Measurements from ENCODE around the gene CORO6.
A peak's percentile ranks its signal among the peaks of the same experiment; 100 is the strongest.

CORO6 gene

DNA sequence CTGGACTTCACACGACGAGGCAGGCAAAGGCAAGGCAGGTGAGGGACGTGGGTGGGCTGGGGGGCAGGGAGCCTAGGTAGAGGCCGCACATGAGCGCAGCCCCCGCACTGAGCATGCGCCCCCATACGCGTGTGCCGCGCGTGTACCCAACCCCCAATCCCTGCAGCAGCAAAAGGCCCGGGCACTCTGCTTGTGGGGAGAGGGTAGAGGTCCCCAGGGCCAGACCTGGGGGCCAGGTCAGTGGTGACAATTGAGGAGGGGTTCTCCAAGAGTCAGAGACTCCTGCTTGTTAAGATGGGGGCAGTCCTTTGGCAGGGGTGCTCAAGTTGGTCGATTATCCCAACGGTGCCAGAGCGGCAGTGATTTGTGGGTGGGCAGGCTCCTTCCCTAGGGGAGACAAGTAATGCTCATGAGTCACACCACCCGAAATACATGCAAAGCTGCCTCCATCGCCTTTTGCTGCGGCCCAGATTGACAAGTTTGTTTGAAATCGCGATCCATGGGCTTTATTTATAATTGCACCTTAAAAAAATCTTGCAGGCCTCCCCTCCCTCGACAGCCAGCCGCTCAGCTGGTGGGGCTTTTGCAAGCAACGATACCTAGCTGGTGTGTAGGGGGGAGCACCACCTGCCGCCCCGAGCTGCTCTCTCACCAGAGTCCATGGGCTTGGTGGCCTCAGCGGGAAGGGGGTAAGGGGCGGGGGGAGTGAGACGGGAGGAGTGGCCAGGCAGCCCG lies 32.1 kb downstream of the CORO6 start:
- no peak for DNase-seq (ENCODE audit: low spot score)

- DNase-seq (ENCODE audit: low spot score): peak; percentile 47
These were observed 32.9 kb downstream of the CORO6 start, which contains the start of gene GIT1 for GRCh38 chr17:29589524-29590410. Gene GIT1 (minus strand): TSS chr17:29589648. CDS start chr17:29589378, 270 bp downstream.

DNA sequence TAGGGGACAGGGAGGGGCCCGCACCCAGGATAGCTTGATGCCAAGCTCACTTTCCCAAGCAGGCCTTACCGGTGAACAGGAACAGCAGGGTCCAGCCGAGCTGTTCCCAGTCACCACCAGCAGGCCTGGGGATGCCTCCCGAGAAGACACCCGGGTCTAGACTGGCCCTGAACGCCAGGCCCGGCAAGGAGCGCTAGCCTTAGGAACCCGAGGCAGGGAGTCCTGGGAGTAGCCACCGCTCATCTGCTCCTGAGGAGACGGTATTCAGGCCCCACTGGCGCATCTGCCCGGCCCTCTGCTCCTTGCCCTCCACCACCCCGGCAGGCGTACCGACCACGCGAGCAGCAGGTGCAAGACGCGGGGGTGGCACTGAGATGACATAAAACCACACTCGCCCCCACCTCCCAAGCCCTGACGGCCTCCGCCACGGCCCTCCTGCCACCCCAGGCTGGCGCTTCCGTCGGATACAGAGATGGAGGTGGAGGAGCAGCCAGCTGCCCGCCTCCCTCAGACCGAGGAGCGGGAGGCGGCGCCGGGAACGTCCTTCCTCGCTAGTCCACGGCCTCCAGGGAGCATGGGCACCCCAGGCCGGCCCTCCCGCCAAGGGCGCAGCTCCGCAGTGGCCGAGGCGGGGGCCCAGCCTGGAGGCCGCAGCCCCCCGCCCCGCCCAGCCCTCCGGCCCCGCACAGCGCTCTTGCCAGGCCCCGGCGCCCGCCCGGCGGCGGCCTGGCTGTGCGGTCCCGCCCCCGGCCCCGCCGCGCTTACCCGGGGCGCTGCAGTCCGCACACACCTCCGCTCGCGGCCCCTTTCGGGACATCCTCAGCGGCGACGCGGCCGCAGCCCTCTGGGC lies 33.9 kb downstream of the CORO6 start:
- DNase-seq (ENCODE audit: low spot score): no peak

DNA sequence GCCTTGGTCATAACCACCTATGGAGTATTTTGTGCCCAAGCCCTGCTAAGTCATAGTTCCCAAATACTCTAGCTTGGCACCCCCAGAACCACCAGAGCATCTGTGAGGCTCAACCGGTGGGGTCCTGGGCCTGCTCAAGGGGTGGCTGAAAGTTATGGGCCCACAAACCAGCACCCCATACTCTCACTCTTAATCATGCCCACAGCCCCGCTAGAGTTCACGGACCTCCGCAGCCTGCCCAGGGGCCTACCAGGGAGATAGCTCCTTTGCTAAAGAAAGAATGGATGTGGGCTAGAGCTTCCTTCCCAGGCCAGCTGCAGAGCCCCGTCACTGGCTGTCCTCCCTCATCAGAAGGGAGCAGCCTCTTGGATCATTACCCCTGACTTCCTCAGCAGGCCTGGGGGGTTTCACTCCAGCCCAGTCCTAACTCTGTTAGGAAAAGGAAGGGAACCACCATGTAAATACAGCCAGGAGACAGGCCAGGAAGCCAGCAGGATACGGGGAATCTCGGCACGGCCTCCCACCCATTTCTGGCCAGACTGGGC lies 34.6 kb downstream of the CORO6 start:
- no peak for DNase-seq (ENCODE audit: low spot score)

- DNase-seq (ENCODE audit: low spot score): no peak
These were observed 35.1 kb downstream of the CORO6 start for GRCh38 chr17:29587591-29587990.

DNA sequence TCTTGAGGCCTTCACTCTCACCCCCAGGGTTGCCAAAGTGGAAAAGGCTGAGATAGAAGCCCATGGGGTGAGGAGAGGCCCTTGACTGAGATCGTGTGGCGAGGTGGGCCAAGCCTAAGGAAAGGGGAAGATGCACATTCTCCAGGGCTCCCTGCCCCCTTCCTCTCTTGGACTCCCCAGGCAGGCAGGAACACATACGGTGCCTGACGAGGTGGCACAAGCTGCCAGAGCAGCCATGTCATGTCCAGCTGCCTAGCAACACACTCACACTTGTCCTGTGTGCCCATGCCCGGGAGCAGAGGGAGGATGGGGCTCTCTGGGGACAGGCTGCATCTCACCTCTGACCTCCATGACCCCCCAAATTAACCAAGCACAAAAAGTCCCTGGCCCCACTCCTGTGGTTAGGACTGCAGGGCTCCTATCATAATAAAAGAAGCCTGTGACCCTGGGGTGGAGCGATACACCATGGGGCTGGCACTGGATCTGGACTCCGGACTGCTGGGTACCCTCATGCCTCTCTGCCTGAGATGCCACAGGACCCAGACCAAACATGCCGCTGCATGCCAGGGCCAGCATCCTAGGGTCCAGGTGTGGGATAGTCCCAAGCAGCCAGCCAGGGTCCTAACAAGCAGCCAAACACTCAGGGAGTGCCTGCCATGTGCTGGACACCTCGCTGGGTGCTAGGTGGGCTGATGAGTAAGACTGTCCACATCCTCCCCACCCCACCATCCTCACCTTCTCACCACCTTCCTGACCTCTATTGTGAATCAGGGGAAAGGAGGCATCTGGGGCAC lies 35.8 kb downstream of the CORO6 start:
- DNase-seq (ENCODE audit: low spot score): no peak

DNA sequence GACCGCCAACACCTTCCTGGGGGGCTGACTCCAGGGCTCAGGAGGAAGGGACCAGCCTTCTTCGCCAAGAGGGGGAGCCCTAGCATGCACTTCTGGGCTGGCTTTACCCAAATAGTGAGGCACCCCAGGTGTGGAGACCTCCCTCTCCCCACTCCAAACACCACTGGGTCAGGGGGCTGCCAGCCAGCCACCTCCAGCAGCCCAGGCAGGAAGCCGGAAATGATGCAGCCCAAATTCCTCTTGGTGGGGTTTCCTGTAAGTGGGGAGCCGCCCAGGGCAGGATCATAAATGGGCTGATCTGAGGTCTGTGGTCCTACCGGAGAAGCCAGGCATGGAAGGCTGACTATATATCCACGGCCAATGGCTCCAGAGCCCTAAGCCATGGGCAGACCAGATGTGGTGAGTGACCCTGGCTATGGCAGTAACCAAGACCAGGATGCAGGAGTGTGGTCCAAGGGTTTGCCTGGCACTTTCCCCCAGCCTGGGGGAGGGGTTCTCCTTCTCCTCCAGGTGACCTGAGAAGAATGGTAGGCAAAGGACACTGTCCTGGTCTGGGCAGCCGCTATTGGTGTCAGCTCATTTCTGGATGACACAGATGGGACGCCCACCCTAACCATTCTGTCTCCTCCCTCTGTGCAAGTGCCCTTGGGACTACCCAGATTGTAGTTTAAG lies 37.5 kb downstream of the CORO6 start:
- DNase-seq (ENCODE audit: low spot score): no peak

GRCh38 chr17:29584452-29585079 lies 38.1 kb downstream of the CORO6 start:
- no peak for DNase-seq (ENCODE audit: low spot score)

- DNase-seq (ENCODE audit: low spot score): no peak
These were observed 39.1 kb downstream of the CORO6 start for GRCh38 chr17:29583324-29584248.

DNA sequence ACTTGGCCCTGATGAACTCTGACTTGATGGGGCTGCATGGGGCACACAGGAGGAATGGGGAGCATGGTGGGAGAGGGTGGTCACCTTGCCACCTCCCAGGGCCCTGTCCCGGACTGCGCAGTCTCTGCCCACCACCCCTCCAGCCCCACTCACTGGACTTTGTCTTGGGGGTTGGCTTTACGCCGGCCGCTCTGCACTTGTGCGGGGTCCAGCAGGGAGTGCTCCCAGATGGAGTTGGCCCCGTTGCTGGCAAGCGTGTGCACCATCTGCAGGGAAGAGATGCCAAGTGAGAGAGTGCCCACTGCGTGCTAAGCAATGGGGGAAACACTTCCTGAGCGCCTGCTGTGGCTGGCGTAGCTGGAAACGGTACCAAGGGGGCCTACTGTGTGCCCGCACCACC lies 39.9 kb downstream of the CORO6 start:
- no peak for DNase-seq (ENCODE audit: low spot score)

GRCh38 chr17:29582254-29582765 lies 40.4 kb downstream of the CORO6 start:
- DNase-seq (ENCODE audit: low spot score): no peak

GRCh38 chr17:29581583-29582253 lies 41.0 kb downstream of the CORO6 start:
- DNase-seq (ENCODE audit: low spot score): no peak

DNA sequence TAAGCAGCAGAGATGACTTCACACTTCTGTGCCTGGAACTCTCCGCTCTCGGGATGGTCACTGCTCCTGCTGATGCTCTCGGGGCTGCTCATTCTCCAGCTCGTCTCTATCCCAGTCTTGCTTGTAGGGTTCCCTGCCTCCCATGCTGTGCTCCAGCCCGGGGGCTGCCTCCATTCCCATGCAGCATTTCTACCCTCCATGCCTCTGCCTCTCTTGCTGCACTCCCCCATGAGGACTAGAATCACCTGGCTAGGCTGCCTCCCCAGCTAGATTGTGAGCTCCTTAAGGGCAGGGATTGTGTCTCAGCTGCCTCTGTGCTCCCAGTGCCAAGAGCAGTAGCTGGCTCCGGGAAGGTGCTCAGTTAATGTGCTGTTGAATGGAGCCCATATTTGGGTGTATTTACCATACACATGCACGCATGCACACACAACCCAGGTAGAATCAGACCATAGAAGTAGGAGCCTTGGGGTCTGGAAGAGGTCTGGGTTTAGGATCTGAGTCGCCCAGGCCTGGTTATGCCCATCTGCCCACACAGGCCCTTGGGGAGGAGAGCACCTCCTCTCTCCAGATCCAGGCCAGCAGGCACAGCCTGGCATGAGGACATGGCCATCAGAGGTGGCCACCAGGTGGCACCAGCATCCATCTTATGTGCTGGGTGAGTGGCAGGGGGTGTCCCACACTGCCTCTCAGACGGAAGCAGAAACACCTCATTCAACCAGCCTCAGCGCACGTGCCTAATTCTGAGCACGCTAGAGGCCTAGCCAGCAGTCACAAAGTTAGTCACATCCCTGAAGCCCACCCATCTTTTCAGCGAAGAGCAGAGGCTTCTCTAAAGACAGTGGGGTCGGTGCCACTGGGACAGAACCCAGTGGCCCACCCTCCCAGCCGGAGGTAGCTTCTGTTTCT lies 42.6 kb downstream of the CORO6 start:
- peak; percentile 55 for DNase-seq (ENCODE audit: low spot score)

- DNase-seq (ENCODE audit: low spot score): no peak
These were observed 43.9 kb downstream of the CORO6 start for GRCh38 chr17:29578626-29579485.

DNA sequence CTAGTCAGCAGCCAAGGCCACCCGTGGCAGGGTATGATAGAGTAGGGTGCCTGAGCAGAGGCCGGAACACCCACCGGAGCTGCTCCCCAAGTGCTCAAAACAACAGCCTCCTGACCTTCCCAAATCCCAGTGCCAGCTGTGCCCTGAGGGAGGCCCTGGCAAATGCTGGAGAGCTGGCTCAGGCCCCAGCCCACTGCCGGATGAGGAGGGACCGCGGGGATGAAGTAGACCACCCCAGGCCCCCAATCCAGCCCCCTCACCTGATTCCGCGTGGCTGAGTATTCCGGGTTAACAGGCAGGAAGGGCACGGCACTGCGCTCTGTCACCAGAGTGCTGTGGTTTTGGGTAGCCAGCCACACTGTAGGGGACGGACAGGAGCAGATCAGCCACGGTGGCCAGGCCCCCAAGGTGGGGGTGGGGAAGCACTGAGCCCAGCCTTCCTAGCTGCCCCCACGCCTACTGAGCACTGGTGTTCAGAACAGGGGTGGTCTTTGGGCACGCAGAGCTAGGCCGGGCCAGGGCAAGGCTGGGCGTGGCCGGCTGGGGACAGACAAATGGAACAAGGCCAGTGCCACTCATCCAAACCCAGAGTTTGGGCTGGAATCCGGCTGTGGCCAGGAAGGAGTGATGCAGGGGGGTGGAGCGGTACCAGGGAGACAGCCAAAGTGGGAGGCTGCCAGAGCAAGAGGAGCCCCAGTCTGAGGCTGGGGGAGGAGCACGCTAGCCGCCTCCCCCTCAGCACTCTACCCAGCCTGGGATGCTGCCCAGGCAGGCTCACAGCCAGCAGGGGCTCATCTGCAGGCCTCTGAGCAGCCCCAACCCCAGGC lies 45.1 kb downstream of the CORO6 start:
- no peak for DNase-seq (ENCODE audit: low spot score)

Data from hematopoietic multipotent progenitor cell treated with erythropoietin and hydrocortisone succinate and interleukin-3 and kit ligand, for 17 days (in vitro differentiated cells).